RPMI7951 (cell line): ENCODE results near the gene DDX41. TPM values are rescaled to one million over a fixed set of nuclear protein-coding genes. Genes with fewer than 3 reads are reported as not detected.

Source experiments
- DNase-seq: peaks from one replicate; pipeline ENCODE4 v3.0.0-alpha.2; 2012; ENCODE audit warnings: low read depth
- total RNA-seq: library from RNA; depleted of rRNA; stranded (reverse); fragments of >200 nt; shearing (Covaris generic); gene quantifications from 2 replicates; pipeline ENCODE4 v1.2.3, GENCODE V29; 2014

Gene DDX41
- total RNA-seq, 1 experiment from 2014 or later, result 87.6 TPM

DNA sequence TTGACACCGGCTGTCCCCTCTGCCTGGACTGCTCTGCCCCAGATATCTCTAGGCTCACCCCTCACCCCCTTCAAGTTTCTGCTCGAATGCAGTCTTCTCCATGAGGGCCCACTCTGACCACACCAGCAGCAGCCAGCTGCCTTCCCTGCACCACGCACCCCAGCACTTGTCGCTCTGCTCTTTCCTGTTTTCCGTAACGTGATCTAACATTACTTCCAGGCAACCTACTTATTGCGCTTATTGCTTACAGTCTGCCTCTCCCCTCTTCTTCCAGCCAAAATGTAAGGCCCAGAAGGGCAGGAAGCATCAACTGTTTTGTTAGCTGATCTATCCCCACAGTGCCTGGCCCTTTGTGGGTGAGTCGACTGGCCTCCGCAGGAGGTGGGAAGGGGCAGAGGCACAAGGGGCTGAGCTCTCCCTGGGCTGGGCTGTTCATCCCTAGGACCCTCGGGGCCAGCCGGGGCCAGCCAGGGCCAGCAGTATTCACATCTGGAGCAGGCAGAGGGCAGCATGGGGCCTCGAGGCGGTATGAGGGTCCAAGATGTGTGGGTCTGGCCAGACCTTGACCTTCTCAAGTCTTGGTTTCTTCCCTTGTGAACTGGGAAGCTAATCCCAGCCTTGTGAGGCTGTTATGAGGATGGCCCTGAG lies 31.7 kb downstream of the DDX41 start:
- DNase-seq, result no peak

DNA sequence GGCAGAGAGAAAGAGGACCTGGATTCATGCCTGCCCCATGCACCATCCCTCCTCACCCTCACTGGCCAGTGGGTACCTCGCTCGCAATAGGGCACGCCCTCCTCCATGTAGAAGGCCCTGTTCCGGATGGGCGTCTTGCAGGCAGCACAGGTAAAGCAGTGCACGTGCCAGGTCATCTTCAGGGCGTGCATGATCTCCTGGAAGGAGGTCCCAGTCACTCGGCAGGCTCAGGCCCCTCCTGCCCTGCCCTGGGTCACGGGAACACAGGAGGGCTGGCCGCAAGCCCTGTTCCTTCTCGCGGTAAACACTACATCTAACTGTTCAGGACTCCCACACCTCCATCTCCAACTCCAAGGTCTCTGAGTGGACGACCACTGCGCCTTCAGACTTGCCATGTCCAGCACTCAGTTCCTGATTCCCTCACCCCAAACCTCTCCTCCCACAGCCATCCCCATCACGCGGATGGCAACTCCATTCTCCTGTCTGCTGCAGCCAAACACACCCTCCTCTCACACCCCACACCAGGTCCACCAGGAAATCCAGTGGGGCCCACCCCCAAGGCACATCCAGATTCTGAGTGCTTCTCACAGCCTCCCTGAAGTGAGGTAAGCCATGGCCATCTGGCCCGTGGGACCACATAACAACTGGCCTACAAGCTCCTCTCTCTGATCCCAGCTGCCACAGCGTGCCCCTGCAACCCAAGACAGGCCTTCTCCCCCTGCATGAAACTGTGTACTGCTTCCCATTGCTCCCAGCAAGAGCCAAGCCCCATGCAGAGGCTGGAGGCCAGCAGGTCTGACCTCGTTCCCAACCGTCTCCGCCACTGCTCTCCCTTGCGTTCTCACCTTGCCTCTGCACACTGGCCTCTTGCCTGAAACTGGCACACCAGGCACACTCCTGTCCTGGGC lies 32.5 kb downstream of the DDX41 start:
- DNase-seq, result no peak

- DNase-seq, result no peak
These were observed 33.7 kb downstream of the DDX41 start for GRCh38 chr5:177483042-177483441.

DNA sequence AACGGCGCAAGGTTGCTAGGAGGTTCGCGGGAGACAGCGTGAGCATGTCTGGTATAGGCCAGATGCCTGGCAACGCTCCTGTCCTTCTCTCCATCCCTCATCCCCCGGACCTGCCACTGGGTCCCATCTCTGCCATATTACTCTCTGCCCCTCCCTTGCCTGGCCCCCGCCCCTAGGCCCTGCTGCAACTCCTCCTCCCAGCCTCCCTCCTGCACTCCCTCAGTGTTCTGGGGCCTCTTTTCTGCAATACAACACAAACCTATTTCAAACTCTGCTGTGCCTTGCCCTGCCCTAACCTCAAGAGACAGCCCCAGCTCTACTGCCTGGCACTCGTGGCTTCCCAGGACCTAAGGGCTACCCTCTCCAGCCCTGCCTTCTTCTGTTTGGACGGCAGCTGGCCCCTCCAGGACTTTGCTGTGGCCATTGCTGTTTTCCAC lies 34.4 kb downstream of the DDX41 start:
- no peak for DNase-seq

DNA sequence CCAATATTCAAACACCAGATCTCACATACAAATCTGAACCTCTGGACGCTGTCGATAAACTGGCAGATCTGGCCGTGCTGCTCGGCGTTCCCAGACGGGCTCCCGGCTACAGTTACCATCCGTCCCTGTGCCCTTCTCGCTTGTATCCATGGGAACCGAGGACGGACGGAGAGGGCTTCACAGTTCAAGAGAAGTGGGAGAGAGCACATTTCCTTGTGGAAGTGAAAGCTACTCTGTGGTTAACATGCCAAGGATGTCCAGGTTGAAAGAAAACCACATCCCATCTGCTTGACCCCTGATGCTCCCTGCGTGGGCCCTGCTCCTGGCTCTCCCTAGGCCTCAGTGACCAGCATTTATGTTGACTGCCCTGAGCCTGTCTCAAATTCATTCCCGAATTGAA lies 37.0 kb downstream of the DDX41 start:
- peak; percentile 70 for DNase-seq

DNA sequence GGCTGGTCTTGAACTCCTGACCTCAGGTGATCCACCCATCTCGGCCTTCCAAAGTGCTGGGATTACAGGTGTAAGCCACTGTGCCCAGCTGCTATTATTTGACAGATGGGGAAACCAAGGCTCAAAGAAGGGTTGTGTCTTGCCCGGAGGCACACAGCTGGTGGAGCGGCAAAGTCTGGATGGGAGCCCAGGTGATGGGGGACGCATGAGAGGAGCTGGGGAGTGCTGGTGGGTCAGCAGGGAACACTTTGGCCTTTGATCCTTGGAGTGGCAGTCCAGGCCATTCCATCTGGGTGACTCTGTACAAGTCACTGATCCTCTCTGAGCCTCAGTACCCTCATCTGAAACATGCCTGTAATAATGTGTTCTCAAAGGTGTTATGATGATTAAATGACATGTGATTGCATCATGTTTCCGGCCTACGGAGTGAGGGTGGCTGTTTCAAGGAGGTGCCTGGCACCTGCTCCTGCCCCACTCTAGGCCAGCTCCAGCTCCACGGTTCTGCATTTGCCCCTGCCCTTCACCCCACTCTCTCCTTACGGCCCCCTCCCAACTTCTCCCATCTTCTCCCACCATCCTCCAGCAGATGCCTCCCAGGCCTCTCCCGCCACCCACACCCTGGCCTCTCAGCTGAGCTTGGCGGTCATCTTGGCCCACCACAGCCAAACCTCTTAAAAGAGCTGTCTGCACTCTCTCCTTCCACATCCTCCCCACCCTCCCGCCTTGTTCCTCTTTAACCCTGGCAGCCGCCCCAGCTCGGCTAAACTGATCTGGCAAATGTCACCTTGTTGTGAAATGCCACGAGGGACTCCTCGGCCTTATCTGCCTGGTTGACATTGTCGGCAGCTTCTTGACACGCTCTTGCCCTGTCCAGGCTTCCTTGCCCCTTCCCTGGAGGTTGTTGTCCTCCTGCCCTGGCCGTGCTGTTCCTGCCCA lies 37.8 kb downstream of the DDX41 start:
- no peak for DNase-seq

- no peak for DNase-seq
These were observed 38.9 kb downstream of the DDX41 start for GRCh38 chr5:177477701-177478477.

- DNase-seq, result no peak
These were observed 40.1 kb downstream of the DDX41 start for GRCh38 chr5:177476531-177477233.

DNA sequence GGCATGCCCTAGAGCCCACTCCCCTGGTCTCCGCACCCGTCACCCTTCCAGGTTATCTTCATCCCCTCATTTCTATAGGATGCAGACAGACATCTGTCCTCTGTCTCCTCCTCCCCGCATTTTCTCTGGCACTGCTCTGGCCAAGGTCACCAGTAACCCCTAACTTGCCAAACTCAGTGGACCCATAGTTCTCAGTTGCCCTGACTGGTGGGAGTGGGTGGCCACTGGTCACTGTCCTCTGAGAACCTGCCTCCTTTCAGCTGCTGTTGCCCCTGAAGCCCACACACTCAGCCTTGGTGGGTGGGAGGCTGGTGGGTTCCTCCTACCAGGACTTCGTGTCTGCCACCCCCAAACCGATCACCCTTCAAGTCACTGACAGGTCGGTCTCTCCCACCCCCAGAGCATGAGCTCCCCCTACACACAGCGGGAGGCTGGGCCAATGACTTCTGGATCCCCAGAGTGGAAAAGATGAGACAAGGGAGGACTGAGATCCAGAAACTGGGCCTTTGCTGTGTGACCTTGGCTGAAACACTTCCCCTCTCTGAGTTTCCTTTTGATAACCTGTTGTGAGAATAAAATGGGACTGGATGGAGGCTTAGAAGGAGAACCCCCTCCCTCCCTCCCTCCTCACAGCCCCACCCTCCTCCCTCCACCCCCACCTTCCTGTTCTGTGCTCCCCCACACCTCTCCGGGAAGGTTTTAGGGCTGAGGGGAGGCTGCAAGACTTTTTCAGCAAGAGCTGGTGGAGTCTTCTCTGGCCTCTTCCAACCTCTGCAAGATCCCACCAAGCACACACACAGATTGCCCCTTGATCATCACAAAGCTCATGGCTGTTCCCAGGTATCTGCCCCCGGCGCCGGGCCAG lies 41.0 kb downstream of the DDX41 start:
- no peak for DNase-seq

GRCh38 chr5:177474846-177475562 lies 41.8 kb downstream of the DDX41 start:
- DNase-seq, result no peak

- DNase-seq, result no peak
These were observed 42.7 kb downstream of the DDX41 start for GRCh38 chr5:177474002-177474476.

- DNase-seq, result peak; percentile 51
These were observed 43.2 kb downstream of the DDX41 start, which contains the start of gene DBN1 for GRCh38 chr5:177473443-177474001. DBN1 (minus strand) TSS chr5:177473634; CDS start chr5:177473521, 113 bp downstream.

GRCh38 chr5:177472460-177473442 lies 44.0 kb downstream of the DDX41 start:
- DNase-seq, result no peak

DNA sequence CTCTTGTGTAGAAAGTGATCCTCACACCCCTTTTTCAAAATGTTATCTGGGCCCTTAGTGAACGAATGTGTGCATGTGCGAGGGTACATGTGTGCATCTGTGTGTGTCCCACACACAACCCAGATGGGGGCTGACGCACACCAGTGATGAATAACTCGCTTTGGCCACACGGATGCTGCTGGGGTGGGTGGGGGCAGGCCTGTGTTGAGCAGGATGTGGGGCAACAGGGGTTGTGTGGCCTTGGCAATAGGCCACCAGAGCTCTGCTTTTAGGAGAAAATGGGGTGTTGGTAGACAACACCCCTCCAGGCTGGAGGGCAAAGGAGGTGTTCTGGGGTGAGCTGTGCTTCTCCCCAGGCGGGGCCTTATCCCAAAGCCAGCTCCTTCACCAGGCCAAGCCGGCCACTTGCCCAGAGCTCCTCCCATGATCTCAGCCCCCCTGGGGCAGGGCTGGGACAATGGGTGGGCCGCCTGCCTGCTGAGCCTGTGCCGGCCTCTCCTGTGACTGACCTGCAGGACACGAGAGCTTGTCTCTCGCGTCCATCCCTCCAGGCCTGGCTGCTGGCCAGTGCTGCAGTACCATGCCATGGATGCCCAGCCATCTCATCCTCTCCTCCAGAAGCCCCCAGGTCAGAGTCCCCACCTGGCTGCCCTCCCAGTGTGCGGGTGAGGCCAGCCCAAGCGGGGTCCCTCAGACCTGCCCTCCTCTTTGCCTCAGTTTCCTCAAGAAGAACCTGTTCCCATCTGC lies 45.0 kb downstream of the DDX41 start:
- DNase-seq, result no peak

GRCh38 chr5:177470759-177471536 lies 45.8 kb downstream of the DDX41 start:
- no peak for DNase-seq
